Neural crest cell (in vitro differentiated cells): ENCODE data around the gene ZNF653. TPM values are rescaled to one million over a fixed set of nuclear protein-coding genes. Genes with fewer than 3 reads are reported as not detected.
"Not testable (repeated sequence)": the region's sequence is repeated elsewhere in the genome, so short reads cannot be mapped to it uniquely, and the experiment has no call there.

Source experiments
- DNase-seq: peaks from one replicate; pipeline ENCODE4 v3.0.0; 2021; ENCODE audit warnings: low read depth, mixed read lengths, low spot score
- H3K27ac Mint-ChIP-seq: one replicate; pipeline ENCODE4 v1.8.0; 2021; ENCODE audit warnings: mild to moderate bottlenecking, mixed read lengths; ENCODE audit not compliant: unreplicated experiment
- H3K27me3 Mint-ChIP-seq: 2 replicates; pipeline ENCODE4 v1.8.0; 2021; ENCODE audit warnings: low read depth, mild to moderate bottlenecking, mixed read lengths
- H3K36me3 Mint-ChIP-seq: 2 replicates; pipeline ENCODE4 v1.8.0; 2021; ENCODE audit warnings: low read depth, mild to moderate bottlenecking, mixed read lengths
- H3K4me1 Mint-ChIP-seq: 2 replicates; pipeline ENCODE4 v1.8.0; 2021; ENCODE audit warnings: mixed read lengths
- H3K4me3 Mint-ChIP-seq: one replicate; pipeline ENCODE4 v1.8.0; 2021; ENCODE audit warnings: mild to moderate bottlenecking, mixed read lengths
- H3K9me3 Mint-ChIP-seq: 2 replicates; pipeline ENCODE4 v1.8.0; 2021; ENCODE audit warnings: mixed read lengths
- CTCF ChIP-seq: fragments of 200-600 bp; sonication (generic); conservative IDR thresholded peaks from 2 replicates; pipeline ENCODE4 v1.5.0; 2021; ENCODE audit warnings: antibody characterized with exemption, mild to moderate bottlenecking
- total RNA-seq: library from RNA; stranded (reverse); gene quantifications from 2 replicates; pipeline ENCODE4 v1.2.1, GENCODE V29; 2021

The ZNF653 gene
- total RNA-seq, 1 donor from 2014 or later: 19.0 TPM

- Mint-ChIP-seq H3K4me3 (no peak overlapping the region), H3K36me3 (peaks cover 5% of the 10 kb centered on the region), H3K27me3 (no peaks in the 10 kb centered on the region), H3K27ac (no peak overlapping the region), H3K4me1 (peaks cover 4% of the 10 kb centered on the region), H3K9me3 (no peaks in the 10 kb centered on the region)
- TF ChIP-seq CTCF: no peak
- no peak for DNase-seq
Observed at GRCh38 chr19:11465600-11465999, 40.0 kb downstream of the ZNF653 start.

- no peak overlapping the region for H3K27ac Mint-ChIP-seq
- H3K9me3 Mint-ChIP-seq: no peaks in the 10 kb centered on the region
- H3K27me3 Mint-ChIP-seq: no peaks in the 10 kb centered on the region
- H3K4me3 Mint-ChIP-seq: no peak overlapping the region
- peaks cover 5% of the 10 kb centered on the region for H3K36me3 Mint-ChIP-seq
- TF ChIP-seq CTCF: no peak
- DNase-seq: no peak
- H3K4me1 Mint-ChIP-seq: peaks cover 4% of the 10 kb centered on the region
Observed at GRCh38 chr19:11464333-11465265, 41.0 kb downstream of the ZNF653 start.

DNA sequence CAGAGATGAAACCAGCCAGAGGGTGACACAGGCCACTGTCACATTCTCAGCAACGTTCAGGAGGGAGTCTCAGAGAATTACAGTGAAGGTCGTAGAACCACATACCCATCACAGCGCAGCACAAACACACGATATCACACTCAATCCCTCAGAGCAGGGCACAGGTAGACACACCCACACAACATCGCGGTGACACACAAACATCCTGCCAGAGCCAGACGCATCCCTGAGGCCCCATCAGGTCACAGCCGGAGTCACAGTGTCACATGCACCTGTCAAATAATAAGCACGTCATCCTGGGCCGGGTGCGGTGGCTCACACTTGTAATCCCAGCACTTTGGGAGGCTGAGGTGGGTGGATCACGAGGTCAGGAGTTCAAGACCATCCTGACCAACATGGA lies 42.2 kb downstream of the ZNF653 start:
- H3K27ac Mint-ChIP-seq: no peak overlapping the region
- no peak for DNase-seq
- no peak for TF ChIP-seq CTCF
- peaks cover 4% of the 10 kb centered on the region for H3K4me1 Mint-ChIP-seq
- H3K4me3 Mint-ChIP-seq: no peak overlapping the region
- no peaks in the 10 kb centered on the region for H3K9me3 Mint-ChIP-seq
- H3K27me3 Mint-ChIP-seq: no peaks in the 10 kb centered on the region
- H3K36me3 Mint-ChIP-seq: peaks cover 5% of the 10 kb centered on the region

DNA sequence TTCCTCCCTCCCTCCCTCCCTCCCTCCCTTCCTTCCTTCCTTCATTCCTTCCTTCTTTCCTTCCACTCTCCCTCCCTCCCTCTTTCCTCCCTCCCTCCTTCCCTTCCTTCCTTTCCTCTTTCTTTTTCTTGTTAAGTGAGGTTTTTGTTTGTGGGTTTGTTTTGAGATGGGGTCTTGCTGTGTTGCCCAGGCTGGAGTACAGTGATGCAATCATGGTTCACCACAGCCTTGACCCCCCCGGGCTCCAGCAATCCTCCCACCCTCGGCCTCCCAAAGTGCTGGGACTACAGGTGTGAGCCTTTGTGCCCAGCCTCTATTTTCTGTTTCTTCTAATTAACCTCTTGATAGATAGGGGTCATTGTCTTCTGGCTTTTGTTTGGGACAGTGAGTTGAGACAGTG lies 44.2 kb downstream of the ZNF653 start:
- H3K4me1 Mint-ChIP-seq: peaks cover 3% of the 10 kb centered on the region
- H3K4me3 Mint-ChIP-seq: no peak overlapping the region
- H3K9me3 Mint-ChIP-seq: no peaks in the 10 kb centered on the region
- no peaks in the 10 kb centered on the region for H3K27me3 Mint-ChIP-seq
- no peak for TF ChIP-seq CTCF
- DNase-seq: no peak
- peaks cover 5% of the 10 kb centered on the region for H3K36me3 Mint-ChIP-seq
- H3K27ac Mint-ChIP-seq: no peak overlapping the region

DNA sequence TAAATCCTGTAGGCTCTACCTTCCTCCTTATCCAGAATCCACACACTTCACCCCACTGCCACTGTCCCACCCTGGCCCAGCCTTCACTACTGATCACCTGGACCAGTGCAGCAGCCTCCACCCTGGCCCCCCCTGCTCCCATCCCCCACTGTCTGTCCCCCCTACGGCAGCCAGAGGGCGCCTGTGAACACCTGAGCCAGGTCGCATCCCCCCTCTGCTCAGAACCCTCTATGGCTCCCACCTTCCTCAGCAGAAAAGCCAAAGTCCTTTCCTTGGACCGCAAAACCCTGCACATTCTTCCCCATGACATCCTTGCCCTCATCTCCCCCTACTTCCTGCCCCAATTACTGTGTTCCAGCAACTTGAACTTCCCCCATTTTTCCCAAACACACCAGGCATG lies 45.4 kb downstream of the ZNF653 start:
- H3K9me3 Mint-ChIP-seq: no peaks in the 10 kb centered on the region
- no peak for DNase-seq
- H3K4me3 Mint-ChIP-seq: no peak overlapping the region
- peaks cover 5% of the 10 kb centered on the region for H3K36me3 Mint-ChIP-seq
- TF ChIP-seq CTCF: peak; percentile 28
- H3K27me3 Mint-ChIP-seq: no peaks in the 10 kb centered on the region
- no peaks in the 10 kb centered on the region for H3K4me1 Mint-ChIP-seq
- H3K27ac Mint-ChIP-seq: no peak overlapping the region

DNA sequence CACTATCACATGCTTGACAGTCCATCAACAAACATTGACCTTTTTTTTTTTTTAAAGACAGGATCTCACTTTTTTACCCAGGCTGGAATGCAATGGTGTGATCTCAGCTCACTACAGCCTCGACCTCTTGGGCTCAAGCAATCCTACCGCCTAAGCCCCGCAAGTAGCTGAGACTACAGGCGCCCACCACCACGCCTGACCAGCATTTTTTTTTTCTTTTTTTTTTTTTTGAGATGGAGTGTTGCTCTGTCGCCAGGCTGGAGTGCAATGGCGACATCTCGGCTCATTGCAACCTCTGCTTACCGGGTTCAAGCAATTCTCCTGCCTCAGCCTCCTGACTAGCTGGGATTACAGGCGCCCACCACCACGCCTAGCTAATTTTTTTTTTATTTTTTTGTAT lies 46.7 kb downstream of the ZNF653 start:
- H3K4me3 Mint-ChIP-seq, H3K36me3 Mint-ChIP-seq, H3K27ac Mint-ChIP-seq, H3K9me3 Mint-ChIP-seq, DNase-seq, H3K27me3 Mint-ChIP-seq, H3K4me1 Mint-ChIP-seq: not testable (repeated sequence)
